ENCODE data around the gene LONP1. TPM values are rescaled to one million over a fixed set of nuclear protein-coding genes. Genes with fewer than 3 reads are reported as not detected.

The LONP1 gene
- polyA plus RNA-seq, 3 donors = 12.1 to 37.2 (median 13.8) TPM

- Histone ChIP-seq H3K36me3 (replicated peaks in 1 of 2; ENCODE audit: control insufficient read depth in 1 of 2, insufficient read depth in 2 of 2, low read length in 2 of 2) (peaks cover 70 to 77% of the 10 kb centered on the region in 2 donors), H3K27ac (ENCODE audit: low read depth in 1 of 2, low read length in 2 of 2) (no peak overlapping the region), H3K9me3 (replicated peaks in 1 of 2; ENCODE audit: control insufficient read depth in 1 of 2, insufficient read depth in 1 of 2, low read length in 2 of 2) (no peaks in the 10 kb centered on the region), H3K9ac (ENCODE audit: insufficient read depth, low read length, poor library complexity, severe bottlenecking) (no peak overlapping the region), H4K20me1 (ENCODE audit: insufficient read depth, low read length) (peaks cover 13% of the 10 kb centered on the region), H3K4me3 (replicated peaks in 1 of 3; ENCODE audit: low read depth in 2 of 3, low read length in 3 of 3) (no peak overlapping the region), H3K27me3 (ENCODE audit: control insufficient read depth in 2 of 2, insufficient read depth in 2 of 2, low read length in 2 of 2) (no peaks in the 10 kb centered on the region), H3K4me2 (replicated peaks; ENCODE audit: extremely low read depth, low read length, poor library complexity, severe bottlenecking) (no peak overlapping the region), H2AFZ (ENCODE audit: insufficient read depth, low read depth, low read length, poor library complexity, severe bottlenecking) (no peak overlapping the region), H3K79me2 (ENCODE audit: insufficient read depth, low read length) (peaks cover 11% of the 10 kb centered on the region), H3K4me1 (ENCODE audit: control insufficient read depth in 1 of 2, insufficient read depth in 2 of 2, low read length in 2 of 2) (no peaks in the 10 kb centered on the region)
- no peak for DNase-seq
- Mint-ChIP-seq H3K4me3 (no peak overlapping the region), H3K9me3 (no peaks in the 10 kb centered on the region), H3K27me3 (ENCODE audit: low read depth in 3 of 3) (peaks cover 0 to 3% (median 0%) of the 10 kb centered on the region in 3 donors), H3K36me3 (peaks cover 54 to 82% of the 10 kb centered on the region in 2 donors), H3K27ac (peak overlapping the region in 1 of 7 donors; percentile 41), H3K4me1 (no peaks in the 10 kb centered on the region)
- TF ChIP-seq CTCF (IDR thresholded peaks at IDR 0.05) = no peak
- intact Hi-C loops (cut with micrococcal nuclease) = no loop called here
- WGBS (ENCODE audit: insufficient coverage) = 99% methylated on average over 6 of the region's 8 CpGs
Measured at GRCh38 chr19:5711025-5711424, 8.9 kb downstream of the LONP1 start.

DNA sequence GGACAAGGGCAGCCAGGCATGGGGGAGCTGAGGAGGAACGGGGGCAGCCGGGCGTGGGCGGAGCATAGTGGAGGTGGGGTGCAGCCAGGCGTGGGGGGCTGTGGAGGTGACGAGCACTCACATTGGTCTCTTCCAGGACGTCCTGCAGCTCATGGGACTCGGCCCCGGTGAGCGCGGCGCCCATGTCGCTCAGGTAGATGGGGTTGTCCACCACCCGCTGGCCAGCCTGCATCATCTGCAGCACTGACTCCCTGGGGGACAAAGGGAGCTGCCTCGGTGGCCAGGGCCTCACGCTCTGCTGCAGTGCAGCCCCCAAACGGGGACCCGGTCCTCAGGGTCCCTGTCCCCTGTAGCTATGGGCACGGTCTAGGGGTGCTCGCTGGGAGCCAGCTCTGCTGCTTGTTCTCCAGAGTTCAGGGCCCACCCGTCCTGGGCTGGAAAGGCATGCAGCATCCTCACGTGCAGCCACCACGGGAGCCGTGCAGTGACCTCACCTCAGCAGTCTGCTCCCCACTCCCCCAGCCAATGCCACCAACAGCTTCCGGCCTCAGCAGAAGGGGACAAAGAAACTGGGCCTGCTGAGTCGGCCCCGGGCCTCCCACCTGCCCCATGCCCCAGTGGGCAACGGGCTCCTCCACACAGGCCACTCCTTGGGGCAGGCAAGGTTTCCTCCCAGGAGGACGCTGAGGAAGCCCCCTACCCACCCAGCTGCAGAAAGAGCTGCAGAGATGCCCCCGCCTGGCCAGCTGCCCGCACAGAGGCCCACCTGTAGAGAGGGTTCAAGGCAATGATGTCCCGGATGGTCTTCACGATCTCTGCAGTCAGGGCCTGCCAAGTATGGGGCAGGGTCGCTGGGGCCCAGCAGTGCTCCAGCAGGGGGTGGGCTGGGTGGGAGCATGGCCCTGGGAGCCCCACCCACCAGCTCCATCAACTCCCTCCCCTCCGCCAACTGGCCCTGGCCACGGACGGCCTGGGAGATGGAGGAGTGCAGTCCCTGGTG, 12.1 kb downstream of the LONP1 start:
- H4K20me1 ChIP-seq (ENCODE audit: insufficient read depth, low read length) = no peaks in the 10 kb centered on the region
- no peaks in the 10 kb centered on the region for H3K27me3 ChIP-seq (ENCODE audit: control insufficient read depth in 2 of 2, insufficient read depth in 2 of 2, low read length in 2 of 2)
- H3K4me1 Mint-ChIP-seq = no peaks in the 10 kb centered on the region
- H3K4me2 ChIP-seq (replicated peaks; ENCODE audit: extremely low read depth, low read length, poor library complexity, severe bottlenecking) = no peak overlapping the region
- no peaks in the 10 kb centered on the region for H3K79me2 ChIP-seq (ENCODE audit: insufficient read depth, low read length)
- TF ChIP-seq CTCF (IDR thresholded peaks at IDR 0.05) = no peak
- H3K9ac ChIP-seq (ENCODE audit: insufficient read depth, low read length, poor library complexity, severe bottlenecking) = no peak overlapping the region
- no peak overlapping the region for H3K4me3 ChIP-seq (replicated peaks in 1 of 3; ENCODE audit: low read depth in 2 of 3, low read length in 3 of 3)
- H3K27me3 Mint-ChIP-seq (ENCODE audit: low read depth in 3 of 3) = no peaks in the 10 kb centered on the region
- H3K9me3 ChIP-seq (replicated peaks in 1 of 2; ENCODE audit: control insufficient read depth in 1 of 2, insufficient read depth in 1 of 2, low read length in 2 of 2) = no peaks in the 10 kb centered on the region
- peaks cover 60 to 97% of the 10 kb centered on the region in 2 donors for H3K36me3 Mint-ChIP-seq
- H3K9me3 Mint-ChIP-seq = peaks cover 0 to 3% (median 0%) of the 10 kb centered on the region in 7 donors
- no peaks in the 10 kb centered on the region for H3K4me1 ChIP-seq (ENCODE audit: control insufficient read depth in 1 of 2, insufficient read depth in 2 of 2, low read length in 2 of 2)
- no peak overlapping the region for H3K4me3 Mint-ChIP-seq
- H3K27ac ChIP-seq (ENCODE audit: low read depth in 1 of 2, low read length in 2 of 2) = no peak overlapping the region
- peaks cover 84 to 92% of the 10 kb centered on the region in 2 donors for H3K36me3 ChIP-seq (replicated peaks in 1 of 2; ENCODE audit: control insufficient read depth in 1 of 2, insufficient read depth in 2 of 2, low read length in 2 of 2)
- intact Hi-C loops (cut with micrococcal nuclease) = no loop called here
- H2AFZ ChIP-seq (ENCODE audit: insufficient read depth, low read depth, low read length, poor library complexity, severe bottlenecking) = no peak overlapping the region
- 95% methylated on average over 28 of the region's 37 CpGs for WGBS (ENCODE audit: insufficient coverage)
- no peak for DNase-seq
- peak overlapping the region in 1 of 7 donors; percentile 26 for H3K27ac Mint-ChIP-seq
